HG03175 (cell line): ENCODE measurements around the gene RPS6KA5.
A peak's percentile ranks its signal among the peaks of the same experiment; 100 is the strongest.
"Not testable (repeated sequence)": the region's sequence is repeated elsewhere in the genome, so short reads cannot be mapped to it uniquely, and the experiment has no call there.

Experiments
- ATAC-seq: cut with Tn5 transposase; IDR thresholded peaks from one replicate; pipeline ENCODE4 v1.9.1; 2021; ENCODE audit warnings: mild to moderate bottlenecking, moderate library complexity; ENCODE audit not compliant: unreplicated experiment

The RPS6KA5 gene

DNA sequence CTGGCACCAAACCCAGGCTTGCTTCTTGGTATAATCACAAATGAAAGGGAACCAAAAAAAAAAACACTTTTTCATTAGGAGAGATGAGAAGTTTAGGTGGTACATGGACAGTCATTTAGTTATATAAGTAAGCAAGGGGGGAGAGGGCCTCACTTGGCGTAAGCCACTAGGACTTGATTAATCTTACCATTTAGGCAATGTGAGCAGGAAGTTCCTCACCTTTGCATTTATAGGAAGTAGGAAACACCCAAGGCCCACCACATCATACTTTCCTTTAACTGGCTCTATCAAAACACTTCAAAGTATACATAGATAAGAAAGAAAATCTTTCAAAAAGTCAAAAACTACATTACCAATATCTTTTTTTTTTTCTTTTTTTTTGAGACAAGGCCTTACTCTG is 6.7 kb upstream of the RPS6KA5 start:
- ATAC-seq: no peak

DNA sequence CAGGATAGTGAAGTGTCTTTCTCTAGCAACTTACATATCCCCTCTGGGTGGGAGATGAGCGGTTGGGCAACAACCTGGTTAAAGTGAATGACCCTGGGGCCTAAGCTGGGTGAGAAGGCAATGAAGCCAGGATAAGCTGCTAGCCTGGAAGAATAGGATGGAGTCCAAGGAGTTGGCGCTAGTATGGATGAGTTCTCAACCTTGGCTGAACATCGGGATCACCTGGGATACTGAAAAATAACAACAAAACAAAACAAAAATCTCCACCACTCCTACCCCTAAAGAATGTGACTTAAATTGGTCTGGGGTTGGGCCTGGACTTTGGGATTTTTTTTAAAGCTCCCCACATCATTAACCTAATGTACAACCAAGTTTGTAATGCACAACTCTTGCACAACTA is 4.8 kb upstream of the RPS6KA5 start:
- ATAC-seq: no peak

DNA sequence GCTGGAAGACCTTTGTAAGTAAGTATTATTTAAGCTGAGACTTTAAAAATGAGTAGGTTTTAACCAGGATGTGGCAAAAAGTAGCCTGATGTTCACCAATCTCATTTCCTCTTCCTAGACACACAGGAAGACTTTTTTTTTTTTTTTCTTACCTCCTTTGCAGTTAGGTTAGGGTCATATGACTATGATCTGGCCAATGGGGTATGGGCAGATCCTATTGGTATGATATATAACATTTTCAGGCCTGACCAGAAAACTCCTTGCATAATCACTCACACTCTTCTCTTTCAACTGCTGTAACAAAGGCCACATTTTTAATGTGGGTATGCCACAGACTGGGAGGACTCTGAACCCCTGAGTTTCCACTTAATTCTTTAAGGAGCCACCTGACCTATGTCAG is 2.7 kb upstream of the RPS6KA5 start:
- ATAC-seq: no peak

DNA sequence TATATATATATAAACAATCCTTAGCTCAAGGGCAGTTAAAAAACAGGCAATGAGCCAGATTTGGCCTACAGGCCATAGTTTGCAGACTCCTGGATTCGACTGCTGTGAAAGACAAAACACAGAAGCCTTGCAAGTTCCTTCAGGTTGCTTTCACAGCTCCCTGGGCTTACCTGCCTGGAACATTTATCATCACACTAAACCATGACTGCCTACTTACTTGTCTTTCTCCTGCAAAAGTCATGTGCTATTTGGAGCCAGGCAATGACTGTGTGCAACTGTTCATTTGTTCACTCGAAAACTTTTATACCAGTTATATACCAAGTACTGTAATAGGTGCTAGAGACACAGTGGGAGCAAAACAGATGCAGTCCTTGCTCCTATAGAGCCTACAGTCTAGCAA is 2.2 kb upstream of the RPS6KA5 start:
- ATAC-seq: no peak

DNA sequence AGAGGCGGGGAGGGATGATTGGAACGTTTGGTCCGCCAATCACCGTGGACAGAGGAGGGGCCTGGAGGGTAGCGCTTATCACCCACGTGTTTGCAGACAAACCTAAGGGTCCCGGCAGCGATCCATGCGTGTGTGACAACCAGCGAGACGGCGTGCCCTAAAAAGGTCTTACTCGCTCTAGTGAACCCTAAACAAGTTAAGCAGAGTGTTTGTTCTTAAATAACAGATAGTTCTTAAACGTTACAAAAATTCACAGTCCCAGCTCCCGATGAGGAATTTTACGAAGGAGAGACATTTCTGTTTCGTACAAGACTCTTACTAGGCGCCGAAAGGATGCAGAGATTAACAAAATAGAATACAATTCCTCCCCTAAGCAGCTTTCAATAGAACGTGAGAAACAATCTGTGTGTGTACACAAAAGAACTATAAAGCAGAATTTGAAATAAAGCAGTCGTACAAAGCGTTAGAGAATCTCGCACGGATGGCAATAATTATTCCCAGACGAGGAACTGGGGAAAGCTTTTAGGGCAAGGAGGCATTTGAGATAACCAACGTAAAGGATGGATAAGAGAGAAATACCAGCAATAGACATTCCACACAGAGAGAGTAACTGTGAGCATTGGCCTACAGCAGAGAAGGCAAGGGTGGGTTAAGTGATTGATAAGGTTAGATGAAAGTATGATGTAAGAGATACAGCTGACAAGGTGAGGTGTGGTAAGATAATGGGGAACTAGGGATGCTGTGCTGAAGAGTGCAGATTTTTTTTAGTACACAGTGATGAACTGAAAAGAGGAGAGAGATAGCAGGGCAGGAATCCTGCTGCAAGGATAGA is 831 bp upstream of the RPS6KA5 start:
- no peak for ATAC-seq

DNA sequence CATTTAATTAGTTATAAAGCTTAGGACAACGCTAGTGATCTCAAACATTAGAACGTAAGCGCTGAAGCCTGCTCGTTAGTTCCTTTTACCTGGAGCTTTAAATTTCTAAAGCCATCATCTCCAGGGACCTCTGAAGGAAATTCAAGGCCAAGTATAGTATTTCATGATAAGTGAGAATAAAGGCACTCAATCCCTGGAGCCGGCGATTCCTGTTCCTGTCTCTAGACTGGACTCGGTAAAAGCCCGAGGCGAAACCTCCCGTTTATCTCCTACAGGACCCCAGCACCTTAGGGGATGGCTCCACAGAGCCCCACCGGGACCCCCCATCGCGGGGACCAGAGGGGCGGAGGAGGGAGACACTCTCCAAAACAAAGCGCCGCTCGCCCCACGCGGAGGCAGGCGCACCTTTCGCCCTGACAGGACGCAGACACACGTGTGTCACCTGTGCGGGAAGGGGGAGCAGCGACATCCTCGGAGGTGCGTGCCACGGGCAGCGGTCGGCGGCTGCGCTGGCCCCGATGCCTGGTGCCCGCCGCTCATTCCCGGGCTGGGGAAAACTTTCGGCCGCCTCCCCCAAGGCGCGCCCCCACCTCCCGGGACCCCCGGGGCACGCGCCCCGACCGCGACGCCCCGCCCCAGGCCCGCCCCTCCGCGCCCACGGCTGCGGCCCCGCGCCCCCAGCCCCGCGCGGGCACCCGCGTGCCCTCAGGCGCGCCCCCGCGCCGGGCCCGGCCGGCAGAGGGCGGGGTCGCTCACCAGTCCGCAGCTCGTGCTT is 678 bp downstream of the RPS6KA5 start:
- peak; percentile 28 for ATAC-seq

DNA sequence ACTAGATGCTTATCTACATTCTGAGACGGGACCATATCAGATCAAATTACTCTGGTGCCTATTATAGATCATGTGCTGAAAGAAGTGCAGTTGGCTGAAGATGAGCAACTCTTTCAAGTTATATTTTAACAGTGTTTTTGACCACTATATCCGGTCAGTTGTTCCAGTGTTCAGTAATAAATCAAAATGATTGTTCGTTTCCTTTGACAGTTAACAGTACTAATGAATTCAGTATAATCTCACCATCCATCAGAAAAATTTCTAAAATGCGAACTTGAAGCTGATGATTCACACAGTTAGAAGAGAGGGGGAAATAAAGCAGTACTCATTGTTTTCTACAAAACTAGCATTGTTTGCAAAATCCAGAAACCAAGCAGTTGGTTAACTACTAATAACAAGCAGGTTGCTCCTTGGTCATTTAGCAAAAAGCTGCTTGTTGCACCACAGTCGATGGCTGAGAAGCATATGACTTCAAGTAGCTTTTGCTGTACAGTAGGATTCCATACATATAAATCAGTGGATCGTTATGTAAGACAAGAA is 2.3 kb downstream of the RPS6KA5 start:
- ATAC-seq: no peak

DNA sequence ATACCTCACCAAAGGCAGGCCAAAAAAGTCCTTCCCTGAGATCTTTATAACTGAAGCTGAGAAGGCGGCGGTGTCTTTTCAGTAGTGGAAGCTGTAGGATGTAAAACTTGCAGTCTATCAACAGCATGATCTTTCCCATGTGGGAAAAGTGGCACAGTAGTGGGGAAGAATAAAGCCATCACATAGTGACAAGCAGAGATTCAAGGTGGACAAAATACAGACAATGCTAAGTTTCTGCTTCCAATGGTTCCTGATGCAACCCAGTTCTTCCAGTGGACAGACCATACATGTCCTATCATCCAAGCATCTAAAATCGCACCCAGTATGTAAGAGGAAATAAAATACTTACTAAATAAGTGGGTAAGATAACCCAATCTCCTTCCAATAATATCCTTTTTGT is 4.1 kb downstream of the RPS6KA5 start:
- no peak for ATAC-seq

DNA sequence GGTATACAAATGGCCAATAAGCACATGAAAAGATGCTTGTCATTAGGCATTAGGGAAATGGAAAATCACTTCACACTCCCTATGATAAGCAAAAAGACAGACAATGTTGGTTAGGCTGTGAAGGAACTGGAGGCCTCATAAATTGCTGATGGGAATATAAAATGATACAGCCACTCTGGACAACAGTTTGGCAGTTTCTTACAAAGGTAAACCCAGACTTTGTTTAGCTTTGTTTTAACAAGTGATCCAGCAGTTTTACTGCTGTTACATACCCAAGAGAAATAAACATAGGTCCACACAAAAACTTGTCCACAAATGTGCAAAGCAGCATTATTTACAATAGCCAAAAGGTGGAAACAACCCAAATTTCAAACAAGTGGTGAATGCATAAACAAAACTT is 5.4 kb downstream of the RPS6KA5 start:
- ATAC-seq: no peak

DNA sequence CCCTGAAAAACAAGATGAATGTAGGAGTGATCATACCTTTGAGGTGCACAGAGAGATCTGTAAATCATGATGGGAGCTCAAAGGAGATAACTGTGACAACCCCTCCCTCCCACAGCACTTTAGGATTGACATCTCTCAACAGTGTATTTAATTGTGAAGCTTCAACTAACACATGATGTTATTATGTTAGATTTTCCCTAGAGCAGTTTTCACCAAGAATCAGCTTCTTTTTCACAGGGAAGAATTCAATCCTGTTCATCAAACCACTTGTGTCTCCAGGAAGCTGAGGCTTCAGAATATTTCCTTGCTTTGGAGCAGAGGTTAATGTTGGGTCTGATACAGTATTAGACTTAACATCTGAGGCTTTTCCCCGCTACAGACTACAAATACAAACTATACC is 11.8 kb downstream of the RPS6KA5 start:
- ATAC-seq: no peak

DNA sequence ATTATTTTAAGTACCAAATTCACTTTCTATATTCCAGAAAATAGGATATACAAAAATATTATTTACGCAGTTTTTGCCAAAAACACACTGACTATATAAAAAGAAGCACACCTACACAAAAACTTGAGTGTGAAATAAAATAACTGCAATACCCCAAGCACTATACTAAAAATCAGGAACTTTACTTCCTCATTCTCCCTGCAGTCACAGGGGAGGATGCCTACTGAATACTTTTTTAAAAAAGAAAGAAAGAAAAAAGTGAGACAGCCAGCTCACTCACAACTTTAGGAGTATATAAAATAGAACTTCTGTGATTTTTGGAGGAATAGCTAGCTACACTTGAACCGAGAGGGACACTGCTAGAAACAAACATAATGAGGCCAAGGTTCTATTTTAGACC is 12.2 kb downstream of the RPS6KA5 start:
- no peak for ATAC-seq

DNA sequence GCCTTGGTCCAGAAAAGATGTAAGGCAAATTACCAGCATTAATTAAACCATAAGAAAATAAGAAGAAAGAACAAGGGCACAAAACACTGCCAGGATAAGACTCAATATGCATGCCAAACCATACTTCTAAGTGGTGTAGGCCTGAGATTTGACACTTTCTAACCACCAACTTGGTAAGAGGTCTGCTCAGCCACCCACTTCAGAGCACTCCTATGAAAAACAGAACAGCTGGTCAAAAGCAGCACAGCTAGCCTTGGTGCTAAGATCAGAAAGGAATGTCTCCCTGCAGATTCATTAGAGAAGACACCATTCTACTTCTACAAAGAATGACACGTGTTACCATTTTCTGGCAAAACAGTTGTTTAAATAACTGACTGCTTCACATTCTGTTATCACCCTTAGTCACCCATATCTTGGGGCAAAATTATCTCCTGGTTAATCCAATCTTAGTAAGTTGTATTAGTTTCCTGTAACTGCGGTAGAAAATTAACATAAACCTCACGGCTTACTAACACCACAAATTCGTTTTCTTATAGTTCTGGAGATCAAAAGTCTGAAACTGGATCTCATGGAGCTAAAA is 13.2 kb downstream of the RPS6KA5 start:
- peak; percentile 63 for ATAC-seq

DNA sequence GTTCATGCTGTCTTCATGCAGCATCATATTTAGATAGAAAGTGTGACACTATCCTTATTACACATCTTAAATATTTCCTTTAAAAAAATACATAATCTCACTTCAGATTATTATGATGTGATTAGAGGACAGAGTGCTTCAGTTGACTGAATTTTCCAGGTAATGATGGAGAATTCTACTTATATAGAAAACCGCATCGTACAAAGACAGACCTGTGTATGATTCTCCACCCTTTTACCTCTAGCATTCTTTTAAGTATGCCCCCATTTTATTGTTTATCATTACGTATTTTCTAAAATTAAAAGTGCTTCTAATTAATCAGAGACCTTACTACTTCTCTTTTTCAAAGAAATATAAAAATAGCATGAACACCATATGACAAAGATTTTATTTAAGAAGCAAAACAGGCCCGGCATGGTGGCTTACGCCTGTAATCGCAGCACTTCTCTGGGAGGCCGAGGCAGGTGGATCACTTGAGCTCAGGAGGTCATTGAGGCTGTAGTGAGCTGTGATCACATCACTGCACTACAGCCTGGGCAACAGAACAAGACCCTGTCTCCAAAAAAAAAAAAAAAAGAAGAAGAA is 13.9 kb downstream of the RPS6KA5 start:
- ATAC-seq: no peak

DNA sequence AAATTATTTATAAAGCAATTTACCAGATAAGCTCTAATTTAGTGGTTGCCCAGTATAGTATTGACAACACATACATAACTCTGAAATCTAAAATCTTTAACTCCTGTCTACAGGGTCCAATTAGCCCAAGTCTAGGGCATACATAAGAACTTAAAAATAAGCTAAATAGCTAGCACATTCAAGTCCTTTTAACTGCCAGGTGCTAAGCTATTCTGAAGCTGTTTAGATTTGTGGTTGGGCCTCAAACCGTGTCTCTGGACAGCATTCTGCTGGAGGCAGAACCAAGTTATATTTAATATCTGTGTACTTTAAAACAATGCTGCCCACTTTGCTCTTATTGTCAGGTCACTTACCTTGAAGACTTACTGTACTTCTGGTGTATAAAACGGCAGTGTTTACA is 19.0 kb downstream of the RPS6KA5 start:
- no peak for ATAC-seq

DNA sequence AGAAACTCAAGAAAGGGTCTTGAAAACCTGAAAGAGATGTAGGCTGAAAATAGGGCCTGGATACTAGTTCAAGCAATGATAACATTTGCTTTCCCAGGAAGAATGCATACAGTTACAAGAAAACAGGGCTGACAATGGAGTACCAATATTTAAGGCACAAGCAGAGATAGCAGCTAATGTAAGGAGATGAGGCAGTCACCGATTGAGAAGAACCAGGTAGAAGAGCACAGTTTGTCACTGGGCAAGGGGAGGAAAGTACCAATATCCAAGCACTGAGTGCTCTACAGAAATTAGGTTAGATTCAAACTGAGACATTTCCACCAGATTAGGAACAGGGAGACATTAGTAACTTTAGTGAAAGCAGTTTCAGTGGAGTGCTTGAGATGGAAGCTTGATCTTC is 19.9 kb downstream of the RPS6KA5 start:
- ATAC-seq: no peak

DNA sequence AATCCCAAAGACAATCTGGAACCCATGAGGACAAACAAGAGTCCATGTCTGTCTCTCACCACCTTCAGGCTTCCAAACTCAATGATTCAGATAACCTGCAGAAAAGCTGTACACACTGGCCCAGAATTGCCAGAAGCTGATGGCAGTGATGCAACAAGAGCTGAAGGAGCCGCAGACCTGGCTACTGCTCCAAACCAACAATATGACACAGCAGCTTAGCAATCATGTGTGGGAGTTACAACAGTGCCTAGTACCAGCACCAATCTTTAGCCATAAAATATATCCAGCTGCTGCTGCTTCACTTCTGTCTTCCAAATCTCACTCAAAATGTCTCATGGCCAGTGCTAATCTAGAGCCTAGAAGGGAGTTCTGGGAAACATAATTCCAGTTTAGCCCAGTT is 22.0 kb downstream of the RPS6KA5 start:
- no peak for ATAC-seq

DNA sequence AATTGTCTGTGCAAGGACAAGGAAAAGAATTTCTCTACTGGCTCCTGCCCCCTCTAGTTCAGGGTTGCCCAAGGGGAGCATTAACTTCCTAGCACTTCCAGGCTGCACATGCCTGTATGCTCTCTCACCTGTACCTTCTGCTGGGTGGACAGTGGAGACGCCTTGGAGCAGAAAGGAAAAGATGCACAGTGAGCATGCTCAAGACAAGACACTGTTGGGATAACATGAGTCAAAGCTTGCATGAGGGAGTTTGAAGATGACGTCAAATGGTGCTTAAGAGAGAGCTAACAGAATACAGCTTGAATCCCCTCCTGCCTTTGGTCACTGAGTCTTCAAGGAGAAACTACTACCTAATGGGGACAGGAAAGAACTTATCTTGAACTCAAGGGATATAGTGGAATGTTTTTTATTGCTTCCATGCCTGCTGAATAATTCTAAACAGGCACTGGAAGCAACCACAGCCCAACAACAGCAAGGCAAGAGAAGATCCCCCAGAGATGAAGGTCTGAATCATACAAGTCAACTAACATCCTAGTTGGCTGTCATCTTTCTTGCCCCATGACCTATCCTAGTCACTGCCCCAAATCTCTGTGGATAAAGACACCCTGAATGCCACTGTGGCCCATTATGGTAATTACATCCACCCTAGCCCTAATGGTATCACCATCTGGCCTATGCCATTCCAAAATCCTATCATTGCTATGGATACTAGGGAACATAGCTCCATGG is 23.5 kb downstream of the RPS6KA5 start:
- ATAC-seq: no peak

DNA sequence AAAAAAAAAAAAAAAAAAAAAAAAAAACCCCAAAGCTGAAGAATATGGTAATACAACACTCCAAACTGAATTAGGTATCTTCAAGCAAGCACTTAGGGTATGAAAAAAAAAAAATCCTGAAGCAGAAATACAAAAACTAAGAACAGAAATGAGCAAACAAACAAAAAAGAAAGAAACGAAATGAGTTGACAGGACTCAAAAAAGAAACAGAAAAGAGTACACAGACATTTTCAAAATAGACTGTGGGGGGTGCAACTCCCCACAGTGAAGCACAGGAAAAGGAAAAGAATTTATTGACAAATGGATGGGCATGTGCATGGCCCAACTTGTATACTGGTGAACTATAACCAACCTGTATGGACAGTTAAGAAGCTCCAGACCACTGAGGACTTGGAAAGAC is 24.6 kb downstream of the RPS6KA5 start:
- no peak for ATAC-seq

DNA sequence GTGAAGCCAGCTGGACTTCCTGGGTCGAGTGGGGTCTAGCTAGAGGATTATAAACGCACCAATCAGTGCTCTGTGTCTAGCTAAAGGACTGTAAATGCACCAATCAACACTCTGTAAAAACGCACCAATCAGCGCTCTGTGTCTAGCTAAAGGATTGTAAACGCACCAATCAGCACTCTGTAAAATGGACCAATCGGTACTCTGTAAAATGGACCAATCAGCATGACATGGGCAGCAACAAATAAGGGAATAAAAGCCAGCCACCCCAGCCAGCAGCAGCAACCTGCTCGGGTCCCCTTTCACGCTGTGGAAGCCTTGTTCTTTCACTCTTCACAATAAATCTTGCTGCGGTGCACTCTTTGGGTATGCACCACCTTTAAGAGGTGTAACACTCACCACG is 26.1 kb downstream of the RPS6KA5 start:
- ATAC-seq: not testable (repeated sequence)

DNA sequence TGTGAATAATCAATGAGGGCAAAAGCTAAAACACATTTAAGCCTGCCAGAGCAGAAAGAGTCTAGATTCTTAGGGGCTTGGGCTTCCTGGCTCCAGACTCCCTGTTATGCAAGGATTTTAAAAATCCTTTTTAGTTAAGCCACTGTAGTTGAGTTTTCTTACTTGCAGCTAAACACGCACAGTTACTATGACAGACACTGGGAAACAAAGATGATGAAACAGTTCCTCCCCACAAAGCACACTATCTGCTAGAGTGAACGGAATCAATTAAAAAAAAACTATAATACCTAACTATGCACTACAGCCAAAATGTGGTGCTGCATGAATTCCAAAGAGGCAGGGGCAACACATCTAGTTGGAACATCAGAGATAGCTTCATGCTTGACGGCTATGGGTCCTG is 28.2 kb downstream of the RPS6KA5 start:
- ATAC-seq: no peak

DNA sequence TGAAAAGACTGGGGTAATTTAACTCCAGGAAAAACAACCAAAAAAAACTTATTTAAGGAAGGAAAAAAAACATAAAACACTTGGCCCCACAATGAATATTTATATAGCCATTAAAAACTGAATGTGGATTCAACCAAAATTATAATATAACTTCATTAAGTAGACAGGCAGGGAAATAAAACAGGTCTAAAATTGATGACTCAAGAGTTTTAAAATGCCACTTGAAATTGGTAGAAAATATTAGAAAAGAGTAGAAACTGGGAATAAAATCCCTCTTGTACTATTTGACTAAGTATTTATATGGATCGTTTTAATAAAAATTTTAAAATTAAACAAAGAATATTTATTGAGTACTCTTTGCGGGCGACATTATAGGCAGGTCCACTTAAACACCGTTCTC is 28.8 kb downstream of the RPS6KA5 start:
- ATAC-seq: no peak
